Stomach (tissue), 9 donors: ENCODE data around the gene LSM12. TPM values are rescaled to one million over a fixed set of nuclear protein-coding genes. Genes with fewer than 3 reads are reported as not detected.

Experiments
- DNase-seq, 2 donors: peaks; one replicate each; pipeline versions ENCODE4 v3.0.0 to v3.0.0-alpha.2; 2013 to 2019
- H3K27ac ChIP-seq, 5 donors: fragments of 200-600 bp in 4 of 5; sonication (generic) in 4 of 5; one replicate each; pipeline ENCODE4 v1.5.1; 2013 to 2019; ENCODE audit warnings: mild to moderate bottlenecking in 1 of 5, moderate library complexity in 1 of 5
- H3K27me3 ChIP-seq, 3 donors: fragments of 200-600 bp; sonication (generic); one replicate each; pipeline ENCODE4 v1.5.1; 2017 to 2019; ENCODE audit warnings: mixed run types in 1 of 3
- H3K36me3 ChIP-seq, 4 donors: fragments of 200-600 bp; sonication (generic); 1 replicate in 3 of 4; 2 replicates in 1 of 4; pipeline ENCODE4 v1.5.1; 2016 to 2019
- H3K4me1 ChIP-seq, 4 donors: fragments of 200-600 bp; sonication (generic); one replicate each; pipeline ENCODE4 v1.5.1; 2016 to 2019
- H3K4me3 ChIP-seq, 4 donors: fragments of 200-600 bp; sonication (generic) in 3 of 4; one replicate each; pipeline ENCODE4 v1.5.1; 2016 to 2019; ENCODE audit warnings: mild to moderate bottlenecking in 1 of 4
- H3K9me3 ChIP-seq, 4 donors: fragments of 200-600 bp; sonication (generic); one replicate each; pipeline ENCODE4 v1.5.1; 2016 to 2019
- EP300 ChIP-seq: sonication (generic); formaldehyde crosslinking; IDR thresholded peaks from one replicate; pipeline ENCODE4 v1.6.1; 2017; ENCODE audit warnings: antibody characterized with exemption
- POLR2A ChIP-seq, 4 donors: fragments of 450-650 bp; IDR thresholded peaks; one replicate each; pipeline ENCODE4 v1.6.1; 2016; ENCODE audit warnings: antibody characterized with exemption in 4 of 4, control low read depth in 2 of 4, mild to moderate bottlenecking in 1 of 4, moderate library complexity in 1 of 4
- POLR2AphosphoS5 ChIP-seq, 3 donors: sonication (generic); formaldehyde crosslinking; IDR thresholded peaks; one replicate each; pipeline ENCODE4 v1.6.1; 2016; ENCODE audit warnings: antibody characterized with exemption in 3 of 3
- WGBS, 5 donors: extraction: QIAGEN DNeasy Blood & Tissue Kit in 3 of 5; methylation state at CpG; one replicate each; pipeline versions ENCODE4 v1.1.5 to v1.1.7; 2013 to 2018; 5-methylcytosine and 5-hydroxymethylcytosine counted together
- intact Hi-C: fragments of 100-400 bp; cut with DNase I; formaldehyde crosslinking; loops from one replicate; pipeline ENCODE4 v1.15.1; 2023; ENCODE audit warnings: low total_unique reads
- polyA plus RNA-seq, 3 donors: library from polyadenylated mRNA; stranded (reverse); fragments of 200-250 nt; gene quantifications; one replicate each; pipeline ENCODE4 v1.2.3, GENCODE V29; 2013
- total RNA-seq, 5 donors: library from RNA; depleted of rRNA; stranded (reverse); fragments of >200 nt; gene quantifications; one replicate each; pipeline versions ENCODE4 v1.1.0 to v1.2.3, GENCODE V29; 2014 to 2016
- TF ChIP-seq, protein P1 (sequence below), 7 experiments: fragments of 450-650 bp in 4 of 7; fragments of 200-600 bp in 3 of 7; sonication (generic) in 3 of 7; IDR thresholded peaks; one replicate each; pipeline ENCODE4 v1.5.1; 2016 to 2019; ENCODE audit warnings: antibody characterized with exemption in 7 of 7, control low read depth in 2 of 7, mild to moderate bottlenecking in 1 of 7
- donor health status: healthy with polysubstance abuse.
- donor health status: Bipolar disorder and iron deficiency.
- donor health status: healthy.

The LSM12 gene
- total and polyA plus RNA-seq, 8 donors = 19.8 to 34.5 (median 30.2) TPM

DNA sequence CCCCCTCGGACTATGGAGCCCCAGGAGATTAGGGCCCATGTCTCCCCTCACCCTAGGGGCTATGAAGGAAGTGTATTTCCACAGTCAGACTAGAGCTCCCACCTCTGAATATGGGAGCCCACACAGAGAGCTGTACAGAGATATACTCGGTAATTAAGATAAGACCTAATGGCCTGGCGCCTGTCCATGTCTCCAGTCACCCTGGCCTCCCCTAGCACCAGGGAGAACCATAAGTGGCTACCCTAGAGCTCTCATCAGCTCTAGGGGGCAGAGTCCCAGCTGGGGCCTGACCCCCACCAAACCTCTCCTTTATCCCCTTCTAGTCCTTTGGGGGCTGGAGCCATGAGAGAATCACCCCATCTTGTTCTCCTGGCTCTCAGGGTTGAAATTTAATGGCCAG is 54.1 kb downstream of the LSM12 start:
- no peak for DNase-seq
- Histone ChIP-seq H3K27ac (no peak overlapping the region), H3K36me3 (peaks cover 4 to 32% (median 24%) of the 10 kb centered on the region in 4 donors)

DNA sequence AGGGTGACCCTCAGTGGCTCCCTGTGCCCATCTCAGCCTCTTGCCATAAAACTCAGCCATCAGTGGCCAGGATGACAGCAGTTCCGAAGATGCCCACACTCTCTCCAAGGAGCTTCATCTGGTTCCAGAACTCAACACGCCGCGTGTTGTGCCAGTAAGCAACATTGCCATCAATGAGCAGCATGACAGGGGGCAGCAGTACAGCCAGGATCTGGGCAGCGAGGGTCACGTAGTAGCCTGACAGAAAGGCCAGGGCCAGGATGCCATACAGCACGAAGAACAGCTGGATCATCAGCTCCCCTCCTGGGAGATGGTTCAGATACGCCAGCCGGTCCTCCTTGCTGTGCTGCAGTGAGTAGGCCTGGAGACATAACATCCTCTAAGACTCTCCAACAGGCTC is 54.6 kb downstream of the LSM12 start:
- TF ChIP-seq POLR2AphosphoS5 (IDR thresholded peaks at IDR 0.05) (no peak), POLR2A (IDR thresholded peaks at IDR 0.05) (no peak), EP300 (no peak)
- TF ChIP-seq, protein P1, sequence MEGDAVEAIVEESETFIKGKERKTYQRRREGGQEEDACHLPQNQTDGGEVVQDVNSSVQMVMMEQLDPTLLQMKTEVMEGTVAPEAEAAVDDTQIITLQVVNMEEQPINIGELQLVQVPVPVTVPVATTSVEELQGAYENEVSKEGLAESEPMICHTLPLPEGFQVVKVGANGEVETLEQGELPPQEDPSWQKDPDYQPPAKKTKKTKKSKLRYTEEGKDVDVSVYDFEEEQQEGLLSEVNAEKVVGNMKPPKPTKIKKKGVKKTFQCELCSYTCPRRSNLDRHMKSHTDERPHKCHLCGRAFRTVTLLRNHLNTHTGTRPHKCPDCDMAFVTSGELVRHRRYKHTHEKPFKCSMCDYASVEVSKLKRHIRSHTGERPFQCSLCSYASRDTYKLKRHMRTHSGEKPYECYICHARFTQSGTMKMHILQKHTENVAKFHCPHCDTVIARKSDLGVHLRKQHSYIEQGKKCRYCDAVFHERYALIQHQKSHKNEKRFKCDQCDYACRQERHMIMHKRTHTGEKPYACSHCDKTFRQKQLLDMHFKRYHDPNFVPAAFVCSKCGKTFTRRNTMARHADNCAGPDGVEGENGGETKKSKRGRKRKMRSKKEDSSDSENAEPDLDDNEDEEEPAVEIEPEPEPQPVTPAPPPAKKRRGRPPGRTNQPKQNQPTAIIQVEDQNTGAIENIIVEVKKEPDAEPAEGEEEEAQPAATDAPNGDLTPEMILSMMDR (IDR thresholded peaks at IDR 0.05) = no peak
- Histone ChIP-seq H3K36me3 (peaks cover 4 to 32% (median 24%) of the 10 kb centered on the region in 4 donors), H3K4me3 (no peak overlapping the region), H3K27me3 (peaks cover 0 to 8% (median 0%) of the 10 kb centered on the region in 3 donors), H3K27ac (no peak overlapping the region), H3K9me3 (no peaks in the 10 kb centered on the region), H3K4me1 (peaks cover 28 to 50% (median 37%) of the 10 kb centered on the region in 4 donors)
- 88 to 92% (median 89%) methylated on average over 5 to 9 of the region's 9 CpGs for WGBS, 5 donors
- intact Hi-C loops = no loop called here
- DNase-seq = no peak

More for the DNA sequence above, 54.1 kb downstream of the LSM12 start:
- TF ChIP-seq POLR2A (IDR thresholded peaks at IDR 0.05) (no peak), EP300 (no peak)
- TF ChIP-seq, protein P1 (IDR thresholded peaks at IDR 0.05) = no peak
- H3K4me1 ChIP-seq = peaks cover 24 to 45% (median 32%) of the 10 kb centered on the region in 4 donors
- WGBS, 5 donors = 35 to 74% (median 52%) methylated on average over 3 of the region's 3 CpGs
- intact Hi-C loops = no loop called here
- peaks cover 0 to 4% (median 0%) of the 10 kb centered on the region in 3 donors for H3K27me3 ChIP-seq
- H3K9me3 ChIP-seq = no peaks in the 10 kb centered on the region
- no peak overlapping the region for H3K4me3 ChIP-seq

DNA sequence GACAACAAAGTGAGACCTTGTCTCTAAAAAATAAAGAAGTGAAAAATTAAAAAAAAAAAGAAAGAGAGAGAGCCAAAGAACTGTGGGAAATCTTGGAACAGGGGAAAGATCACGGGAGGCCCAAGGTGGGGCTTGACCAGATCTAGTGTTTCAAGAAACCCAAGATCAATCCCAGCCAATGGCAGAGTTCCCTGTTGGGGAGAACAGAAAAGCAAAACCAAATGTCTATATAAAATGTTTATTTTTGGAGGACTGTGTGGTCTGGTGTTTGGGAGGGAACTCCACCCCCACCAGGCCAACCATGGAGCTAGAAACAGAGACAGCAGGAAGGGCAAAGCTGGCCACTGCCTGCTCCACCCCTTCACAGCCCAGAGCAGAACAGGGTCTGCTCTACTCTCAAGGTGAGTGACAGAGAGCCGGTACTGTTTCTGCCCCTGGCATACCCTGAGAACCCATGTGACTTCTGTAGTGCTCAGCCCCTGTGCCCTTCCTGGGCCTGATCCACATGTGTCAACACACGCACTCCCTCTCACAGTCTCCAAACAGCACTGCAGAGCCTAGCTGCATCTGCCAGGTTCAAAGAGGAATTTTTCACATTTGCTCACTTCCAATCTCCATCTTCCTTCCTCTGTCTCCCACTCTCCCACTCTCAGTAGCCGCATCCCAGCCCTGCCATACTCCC is 55.4 kb downstream of the LSM12 start:
- Histone ChIP-seq H3K9me3 (no peaks in the 10 kb centered on the region), H3K4me1 (peaks cover 32 to 55% (median 44%) of the 10 kb centered on the region in 4 donors), H3K4me3 (no peak overlapping the region), H3K27me3 (peaks cover 0 to 14% (median 4%) of the 10 kb centered on the region in 3 donors), H3K27ac (no peak overlapping the region), H3K36me3 (peaks cover 4 to 32% (median 24%) of the 10 kb centered on the region in 4 donors)
- TF ChIP-seq, protein P1 (IDR thresholded peaks at IDR 0.05) = no peak
- TF ChIP-seq EP300 (no peak), POLR2AphosphoS5 (IDR thresholded peaks at IDR 0.05) (no peak), POLR2A (IDR thresholded peaks at IDR 0.05) (no peak)
- intact Hi-C loops = no loop called here
- WGBS, 5 donors = 44 to 63% (median 48%) methylated on average over 4 of the region's 4 CpGs
- peak in 1 of 2 donors; percentile 40 for DNase-seq

DNA sequence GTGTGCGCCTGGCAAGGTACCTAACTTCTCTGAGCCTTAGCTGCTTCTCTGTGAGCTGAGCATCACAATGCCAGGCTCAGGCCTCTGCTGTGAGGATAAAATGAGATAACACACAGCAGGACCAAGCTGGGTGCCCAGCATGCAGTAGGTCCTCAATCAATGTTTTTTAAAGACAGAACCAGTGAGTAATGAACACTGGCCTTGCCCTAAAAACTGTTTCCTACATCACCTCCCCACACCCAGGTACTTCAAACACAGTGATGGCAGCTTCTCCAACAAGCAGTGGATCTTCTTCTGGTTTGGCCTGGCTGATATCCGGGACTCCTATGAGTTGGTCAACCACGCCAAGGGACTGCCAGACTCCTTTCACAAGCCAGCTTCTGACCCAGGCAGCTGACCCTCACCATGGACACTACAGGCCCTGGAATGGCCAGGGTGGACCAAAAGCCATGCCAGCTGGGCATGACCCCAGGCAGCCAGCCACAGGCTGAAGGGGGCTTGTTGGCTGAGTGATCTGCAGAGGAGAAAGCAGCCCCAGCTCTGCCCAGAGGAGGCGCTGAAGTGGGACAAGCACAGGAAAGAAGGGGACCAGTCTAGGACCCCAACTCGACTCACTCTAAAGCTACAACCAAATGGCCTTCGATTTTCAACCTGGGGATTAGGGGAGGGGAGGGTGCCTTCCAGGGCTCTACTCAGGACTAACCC is 58.1 kb downstream of the LSM12 start:
- Histone ChIP-seq H3K36me3 (peaks cover 4 to 32% (median 24%) of the 10 kb centered on the region in 4 donors), H3K27ac (no peak overlapping the region), H3K27me3 (peaks cover 14 to 42% (median 25%) of the 10 kb centered on the region in 3 donors), H3K4me1 (peaks cover 37 to 58% (median 49%) of the 10 kb centered on the region in 4 donors), H3K9me3 (no peaks in the 10 kb centered on the region), H3K4me3 (no peak overlapping the region)
- WGBS, 5 donors = 66 to 71% (median 71%) methylated on average over 5 to 6 of the region's 6 CpGs
- intact Hi-C loops = no loop called here
- DNase-seq = no peak
- no peak for TF ChIP-seq EP300
- TF ChIP-seq, protein P1 (IDR thresholded peaks at IDR 0.05) = no peak
- no peak for TF ChIP-seq POLR2AphosphoS5 (IDR thresholded peaks at IDR 0.05)
- TF ChIP-seq POLR2A (IDR thresholded peaks at IDR 0.05) = no peak
